Lower leg skin (tissue), 3 donors: ENCODE results near the gene PTCHD4.

Source experiments
- CTCF ChIP-seq, 3 donors: fragments of 450-650 bp; IDR thresholded peaks; one replicate each; pipeline ENCODE4 v1.5.1; 2016; ENCODE audit warnings: antibody characterized with exemption in 3 of 3, mild to moderate bottlenecking in 3 of 3, moderate library complexity in 2 of 3
- POLR2A ChIP-seq, 2 donors: fragments of 450-650 bp; IDR thresholded peaks; one replicate each; pipeline ENCODE4 v1.6.1; 2016 to 2017; ENCODE audit warnings: antibody characterized with exemption in 2 of 2, mild to moderate bottlenecking in 1 of 2, moderate library complexity in 1 of 2

- TF ChIP-seq POLR2A (IDR thresholded peaks at IDR 0.05) (no peak), CTCF (IDR thresholded peaks at IDR 0.05) (no peak)
Measured at GRCh38 chr6:48139818-48140614, 29.0 kb upstream of the PTCHD4 start.
